Measurements from ENCODE around the gene VASN.
A peak's percentile ranks its signal among the peaks of the same experiment; 100 is the strongest.

VASN gene

DNA sequence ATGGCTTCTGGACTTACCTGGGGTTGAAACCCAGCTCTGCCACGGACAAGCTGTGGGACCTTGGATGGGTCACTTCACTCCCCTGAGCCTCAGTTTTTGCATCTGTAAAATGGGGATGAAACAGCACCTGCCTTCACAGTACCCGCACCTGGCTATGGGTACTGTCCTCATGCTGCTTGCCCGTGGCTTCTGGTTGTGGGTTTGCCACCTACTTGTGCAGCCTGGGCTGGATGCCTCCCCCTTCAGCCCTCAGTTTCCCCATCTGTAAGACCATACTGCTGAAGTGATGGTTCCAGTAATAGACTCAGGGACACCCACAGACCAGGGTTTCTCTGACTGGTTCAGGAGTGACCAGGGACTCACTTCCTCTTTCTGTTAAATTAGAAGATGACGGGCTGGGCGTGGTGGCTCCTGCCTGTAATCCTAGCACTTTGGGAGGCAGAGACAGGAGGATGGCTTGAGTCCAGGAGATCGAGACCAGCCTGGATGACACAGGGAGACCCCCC lies 46.3 kb upstream of the VASN start:
- peak; percentile 77 for DNase-seq (ENCODE audit: low spot score)
- in situ Hi-C loops (cut with MboI; ENCODE audit: low pct_unique_long_range_greater_than_20kb, low sequenced_read_pairs, unreplicated experiment), result no loop called here
- TF ChIP-seq, protein P1, sequence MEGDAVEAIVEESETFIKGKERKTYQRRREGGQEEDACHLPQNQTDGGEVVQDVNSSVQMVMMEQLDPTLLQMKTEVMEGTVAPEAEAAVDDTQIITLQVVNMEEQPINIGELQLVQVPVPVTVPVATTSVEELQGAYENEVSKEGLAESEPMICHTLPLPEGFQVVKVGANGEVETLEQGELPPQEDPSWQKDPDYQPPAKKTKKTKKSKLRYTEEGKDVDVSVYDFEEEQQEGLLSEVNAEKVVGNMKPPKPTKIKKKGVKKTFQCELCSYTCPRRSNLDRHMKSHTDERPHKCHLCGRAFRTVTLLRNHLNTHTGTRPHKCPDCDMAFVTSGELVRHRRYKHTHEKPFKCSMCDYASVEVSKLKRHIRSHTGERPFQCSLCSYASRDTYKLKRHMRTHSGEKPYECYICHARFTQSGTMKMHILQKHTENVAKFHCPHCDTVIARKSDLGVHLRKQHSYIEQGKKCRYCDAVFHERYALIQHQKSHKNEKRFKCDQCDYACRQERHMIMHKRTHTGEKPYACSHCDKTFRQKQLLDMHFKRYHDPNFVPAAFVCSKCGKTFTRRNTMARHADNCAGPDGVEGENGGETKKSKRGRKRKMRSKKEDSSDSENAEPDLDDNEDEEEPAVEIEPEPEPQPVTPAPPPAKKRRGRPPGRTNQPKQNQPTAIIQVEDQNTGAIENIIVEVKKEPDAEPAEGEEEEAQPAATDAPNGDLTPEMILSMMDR (IDR thresholded peaks at IDR 0.05; ENCODE audit: extremely low read depth, insufficient read depth, missing control alignments), result no peak

DNA sequence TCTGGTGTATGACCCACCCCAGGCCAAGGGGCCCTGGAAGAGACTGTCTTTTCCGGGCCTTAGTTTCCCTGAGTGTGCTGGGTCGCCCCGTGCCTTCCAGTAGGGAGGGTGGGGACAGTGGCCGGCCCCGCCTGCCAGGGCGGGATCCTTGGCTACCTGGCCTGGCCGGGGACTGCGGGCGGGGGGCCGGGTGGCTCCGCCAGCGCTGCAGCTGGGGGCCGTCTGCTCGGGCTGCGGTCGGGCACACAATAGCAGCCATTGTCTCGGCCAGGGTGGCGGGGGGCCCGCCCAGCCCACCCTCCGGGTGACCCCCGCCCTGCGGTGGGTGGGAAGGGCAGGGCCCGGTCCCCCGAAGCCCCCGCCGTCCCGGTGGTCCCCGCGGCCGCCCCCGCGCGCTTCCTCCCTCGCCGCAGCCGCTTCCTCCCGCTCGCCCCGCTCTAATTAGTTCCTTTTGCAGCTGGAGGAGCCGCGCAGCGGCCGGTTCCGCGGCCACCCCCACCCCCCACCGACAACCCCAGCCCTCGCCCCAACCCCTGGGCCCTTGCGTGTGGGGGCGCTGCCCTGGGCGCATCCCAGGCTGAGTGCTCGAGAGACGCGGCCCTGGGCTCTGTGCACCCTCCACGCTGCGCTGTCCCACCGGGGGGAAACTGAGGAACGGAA lies 44.1 kb upstream of the VASN start:
- peak; percentile 67 for DNase-seq (ENCODE audit: low spot score)
- TF ChIP-seq, protein P1 (IDR thresholded peaks at IDR 0.05; ENCODE audit: extremely low read depth, insufficient read depth, missing control alignments), result peak; percentile 1
- in situ Hi-C loops (cut with MboI; ENCODE audit: low pct_unique_long_range_greater_than_20kb, low sequenced_read_pairs, unreplicated experiment), result no loop called here

DNA sequence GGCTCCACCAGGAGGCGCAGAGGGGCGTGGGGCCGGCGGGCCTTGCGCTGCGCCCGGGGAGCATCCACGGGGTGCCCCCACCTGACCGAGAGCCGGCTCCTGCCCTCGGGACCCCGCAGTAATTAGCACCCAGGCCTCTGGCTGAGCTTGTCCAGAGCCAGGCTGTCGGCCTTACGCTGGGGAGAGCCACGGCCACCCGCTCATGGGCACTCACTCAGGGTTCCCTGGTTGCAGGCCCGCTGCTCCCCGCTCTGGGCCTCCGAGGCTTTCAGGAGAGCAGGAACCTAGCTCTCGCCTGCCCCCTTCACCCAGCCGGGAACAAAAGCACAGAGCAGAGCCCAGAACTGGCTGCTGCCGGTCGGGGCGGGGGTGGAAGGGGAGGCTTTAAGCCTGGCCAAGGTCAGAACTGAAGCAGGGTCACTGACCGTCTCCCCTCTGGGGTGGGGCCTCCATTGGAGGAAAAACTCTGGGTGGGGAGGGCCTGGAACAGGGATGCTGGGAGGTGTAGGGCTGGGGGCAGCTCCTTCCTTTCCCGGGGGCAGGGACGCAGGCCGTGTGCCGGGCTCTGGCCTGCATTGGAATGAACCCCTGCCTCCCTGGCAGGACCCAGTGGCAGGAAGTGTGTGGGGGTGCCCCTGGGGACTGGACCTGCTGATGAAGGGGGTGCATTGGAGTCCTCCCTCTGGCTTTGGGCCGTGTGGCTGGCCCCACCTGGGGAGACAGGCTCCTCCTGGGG lies 43.4 kb upstream of the VASN start:
- in situ Hi-C loops (cut with MboI; ENCODE audit: low pct_unique_long_range_greater_than_20kb, low sequenced_read_pairs, unreplicated experiment), result no loop called here
- TF ChIP-seq, protein P1 (IDR thresholded peaks at IDR 0.05; ENCODE audit: extremely low read depth, insufficient read depth, missing control alignments), result peak; percentile 58
- peak; percentile 85 for DNase-seq (ENCODE audit: low spot score)

DNA sequence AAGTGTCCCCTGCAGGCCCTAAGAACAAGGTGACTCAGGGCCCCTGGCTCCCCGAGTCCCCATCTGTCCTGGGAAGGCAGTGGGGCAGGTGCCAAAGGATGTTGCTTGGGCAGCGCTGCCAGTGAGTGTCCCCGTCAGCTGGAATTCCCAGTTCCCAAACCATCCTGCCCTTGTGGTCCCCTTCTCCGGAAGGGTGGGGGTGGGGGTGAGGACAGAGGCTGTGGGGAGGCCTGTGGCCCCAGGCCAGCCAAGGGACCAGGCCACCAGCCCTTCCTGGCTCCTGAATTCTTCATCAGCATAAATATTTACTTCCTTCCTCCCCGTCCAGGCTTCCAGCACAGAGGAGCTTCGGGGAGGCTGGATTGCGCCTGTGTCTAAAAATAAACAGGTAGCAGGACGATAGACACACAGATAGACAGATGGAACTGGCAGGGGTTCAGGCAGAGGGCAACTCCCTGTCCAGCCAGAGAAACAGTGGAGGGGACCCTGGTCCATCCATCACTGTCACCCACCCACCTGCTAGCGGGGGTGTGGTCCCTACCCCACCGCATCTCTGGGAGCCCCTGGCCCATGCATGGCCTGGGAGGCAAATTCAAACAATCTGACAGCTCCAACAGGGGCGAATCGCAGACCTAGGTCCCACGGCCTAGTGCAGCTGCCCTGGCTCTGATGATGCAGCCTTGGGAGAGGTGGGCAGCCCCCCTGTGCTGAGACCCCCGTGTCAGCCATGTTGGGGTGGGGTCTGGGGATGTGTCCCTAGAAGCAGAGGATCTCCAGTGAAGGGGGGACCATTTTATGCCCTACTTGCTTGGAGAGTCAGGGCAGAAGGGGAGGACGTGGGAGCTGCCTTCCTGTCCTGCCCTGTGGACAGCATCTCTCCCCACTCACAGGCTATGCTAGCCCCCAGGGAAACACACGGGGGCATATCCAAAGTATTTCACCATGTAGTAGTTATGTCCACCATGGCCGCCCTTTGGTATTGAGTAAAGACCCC lies 42.6 kb upstream of the VASN start:
- DNase-seq (ENCODE audit: low spot score), result no peak
- in situ Hi-C loops (cut with MboI; ENCODE audit: low pct_unique_long_range_greater_than_20kb, low sequenced_read_pairs, unreplicated experiment), result no loop called here
- TF ChIP-seq, protein P1 (IDR thresholded peaks at IDR 0.05; ENCODE audit: extremely low read depth, insufficient read depth, missing control alignments), result no peak

DNA sequence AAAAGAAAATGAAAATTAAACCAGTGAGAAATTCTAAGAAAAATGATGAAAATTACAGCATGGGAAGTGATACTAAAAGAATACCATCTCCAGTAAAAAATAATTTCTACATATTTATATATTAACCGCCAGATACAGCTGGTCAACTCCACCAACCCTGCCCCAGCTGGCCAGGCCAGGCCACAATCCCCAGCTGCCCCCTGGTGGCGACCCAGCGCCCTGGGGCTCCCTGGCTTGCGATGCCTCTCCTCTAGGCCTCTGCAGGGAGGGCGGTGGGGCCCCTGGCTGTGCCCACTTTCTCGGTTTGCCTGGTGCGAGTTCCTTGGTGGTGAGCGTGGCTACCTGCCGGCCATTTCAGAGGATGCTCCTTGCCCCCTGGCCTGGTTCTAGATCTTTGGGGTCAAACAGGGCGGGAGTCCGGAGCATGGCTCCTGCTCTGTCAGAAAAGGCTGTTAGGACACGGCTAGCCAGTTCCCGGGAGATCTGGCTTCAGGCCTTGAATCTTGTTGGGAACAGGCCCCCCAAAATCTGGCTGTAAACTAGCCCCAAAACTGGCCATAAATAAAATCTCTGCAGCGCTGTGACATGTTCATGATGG lies 41.3 kb upstream of the VASN start:
- TF ChIP-seq, protein P1 (IDR thresholded peaks at IDR 0.05; ENCODE audit: extremely low read depth, insufficient read depth, missing control alignments), result peak; percentile 97
- DNase-seq (ENCODE audit: low spot score), result peak; percentile 93
- in situ Hi-C loops (cut with MboI; ENCODE audit: low pct_unique_long_range_greater_than_20kb, low sequenced_read_pairs, unreplicated experiment), result loop anchor here (5.0 kb wide), 1 partner anchor 43 kb away; no protein-coding TSS in a partner anchor
